Parathyroid adenoma (tissue), 2 donors: ENCODE results near the gene ANKRD44.

ENCODE experiments used
- H2AFZ ChIP-seq: fragments of 300-600 bp; sonication (generic); one replicate; pipeline ENCODE4 v1.7.0; 2017; ENCODE audit warnings: antibody characterized with exemption, mild to moderate bottlenecking
- H3K27ac ChIP-seq: fragments of 300-600 bp; sonication (generic); one replicate; pipeline ENCODE4 v1.7.0; 2017
- H3K27me3 ChIP-seq: fragments of 300-600 bp; sonication (generic); one replicate; pipeline ENCODE4 v1.7.0; 2017; ENCODE audit warnings: low read length; ENCODE audit not compliant: control insufficient read depth, insufficient read depth
- H3K36me3 ChIP-seq: fragments of 300-600 bp; sonication (generic); one replicate; pipeline ENCODE4 v1.7.0; 2017; ENCODE audit warnings: low read length; ENCODE audit not compliant: control insufficient read depth, insufficient read depth
- H3K4me1 ChIP-seq: fragments of 300-600 bp; sonication (generic); one replicate; pipeline ENCODE4 v1.7.0; 2017; ENCODE audit warnings: control low read depth
- H3K4me2 ChIP-seq: fragments of 300-600 bp; sonication (generic); one replicate; pipeline ENCODE4 v1.7.0; 2017; ENCODE audit warnings: low read length
- H3K4me3 ChIP-seq: fragments of 300-600 bp; sonication (generic); one replicate; pipeline ENCODE4 v1.7.0; 2017; ENCODE audit warnings: low read depth, low read length
- H3K79me2 ChIP-seq: fragments of 300-600 bp; sonication (generic); one replicate; pipeline ENCODE4 v1.7.0; 2017; ENCODE audit warnings: control low read depth
- H3K9ac ChIP-seq: fragments of 300-600 bp; sonication (generic); one replicate; pipeline ENCODE4 v1.7.0; 2017; ENCODE audit warnings: mild to moderate bottlenecking
- H3K9me3 ChIP-seq: fragments of 300-600 bp; sonication (generic); one replicate; pipeline ENCODE4 v1.7.0; 2017; ENCODE audit warnings: low read length; ENCODE audit not compliant: control insufficient read depth
- TF ChIP-seq, protein P1 (sequence below): fragments of 300-600 bp; sonication (generic); IDR thresholded peaks from one replicate; pipeline ENCODE4 v1.7.0; 2017; ENCODE audit warnings: antibody characterized with exemption, mild to moderate bottlenecking
- donor health status: primary hyperparathyroidism.

The ANKRD44 gene

DNA sequence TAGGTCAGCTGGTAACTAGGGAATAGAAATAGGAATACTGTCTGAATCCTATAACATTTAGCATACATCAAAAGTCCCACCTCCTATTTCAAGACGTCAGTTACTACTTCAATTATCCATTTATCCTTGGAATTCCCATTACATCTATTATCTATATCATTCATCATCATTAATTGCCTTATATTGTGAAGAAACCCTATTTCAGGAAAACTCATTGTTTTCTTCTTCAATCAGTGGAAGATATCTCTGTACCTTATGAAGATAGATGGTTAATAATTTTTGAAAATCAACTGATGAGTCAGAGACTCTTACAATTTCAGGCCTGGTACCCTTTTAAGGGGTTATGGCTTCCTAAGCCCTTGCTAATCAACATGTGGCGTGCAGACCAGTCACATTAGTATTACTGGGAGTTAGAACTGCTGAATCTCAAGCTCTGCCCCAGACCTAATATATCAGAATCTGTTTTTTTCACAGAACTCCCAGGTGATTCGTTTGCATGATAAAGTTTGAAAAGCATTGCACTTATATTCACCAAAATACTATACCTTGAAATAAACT lies 314.7 kb downstream of the ANKRD44 start:
- H3K9ac ChIP-seq: no peak overlapping the region
- no peak overlapping the region for H2AFZ ChIP-seq
- no peak overlapping the region for H3K27ac ChIP-seq
- H3K27me3 ChIP-seq: no peaks in the 10 kb centered on the region
- no peak overlapping the region for H3K4me2 ChIP-seq
- H3K36me3 ChIP-seq: no peaks in the 10 kb centered on the region
- H3K9me3 ChIP-seq: no peaks in the 10 kb centered on the region
- H3K4me1 ChIP-seq: no peaks in the 10 kb centered on the region
- no peak overlapping the region for H3K4me3 ChIP-seq
- TF ChIP-seq, protein P1, sequence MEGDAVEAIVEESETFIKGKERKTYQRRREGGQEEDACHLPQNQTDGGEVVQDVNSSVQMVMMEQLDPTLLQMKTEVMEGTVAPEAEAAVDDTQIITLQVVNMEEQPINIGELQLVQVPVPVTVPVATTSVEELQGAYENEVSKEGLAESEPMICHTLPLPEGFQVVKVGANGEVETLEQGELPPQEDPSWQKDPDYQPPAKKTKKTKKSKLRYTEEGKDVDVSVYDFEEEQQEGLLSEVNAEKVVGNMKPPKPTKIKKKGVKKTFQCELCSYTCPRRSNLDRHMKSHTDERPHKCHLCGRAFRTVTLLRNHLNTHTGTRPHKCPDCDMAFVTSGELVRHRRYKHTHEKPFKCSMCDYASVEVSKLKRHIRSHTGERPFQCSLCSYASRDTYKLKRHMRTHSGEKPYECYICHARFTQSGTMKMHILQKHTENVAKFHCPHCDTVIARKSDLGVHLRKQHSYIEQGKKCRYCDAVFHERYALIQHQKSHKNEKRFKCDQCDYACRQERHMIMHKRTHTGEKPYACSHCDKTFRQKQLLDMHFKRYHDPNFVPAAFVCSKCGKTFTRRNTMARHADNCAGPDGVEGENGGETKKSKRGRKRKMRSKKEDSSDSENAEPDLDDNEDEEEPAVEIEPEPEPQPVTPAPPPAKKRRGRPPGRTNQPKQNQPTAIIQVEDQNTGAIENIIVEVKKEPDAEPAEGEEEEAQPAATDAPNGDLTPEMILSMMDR: no peak
- H3K79me2 ChIP-seq: no peaks in the 10 kb centered on the region

DNA sequence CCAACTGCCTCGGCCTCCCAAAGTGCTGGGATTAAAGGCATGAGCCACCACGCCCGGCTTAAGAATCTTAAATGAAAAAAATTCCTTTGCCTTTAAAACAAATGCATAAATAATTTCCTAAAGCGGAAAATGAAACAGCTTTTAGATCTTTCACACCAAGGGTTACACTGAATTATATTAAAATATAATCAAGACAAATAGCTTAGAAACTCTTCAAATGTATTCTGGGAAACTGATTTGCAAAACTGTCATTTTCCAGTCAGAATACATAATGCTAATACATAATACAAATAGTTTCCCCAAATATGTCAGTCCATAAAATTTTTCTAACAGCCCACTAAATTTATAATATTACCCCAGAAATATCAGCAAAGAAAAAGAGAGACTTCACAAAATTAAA lies 315.8 kb downstream of the ANKRD44 start:
- no peaks in the 10 kb centered on the region for H3K36me3 ChIP-seq

DNA sequence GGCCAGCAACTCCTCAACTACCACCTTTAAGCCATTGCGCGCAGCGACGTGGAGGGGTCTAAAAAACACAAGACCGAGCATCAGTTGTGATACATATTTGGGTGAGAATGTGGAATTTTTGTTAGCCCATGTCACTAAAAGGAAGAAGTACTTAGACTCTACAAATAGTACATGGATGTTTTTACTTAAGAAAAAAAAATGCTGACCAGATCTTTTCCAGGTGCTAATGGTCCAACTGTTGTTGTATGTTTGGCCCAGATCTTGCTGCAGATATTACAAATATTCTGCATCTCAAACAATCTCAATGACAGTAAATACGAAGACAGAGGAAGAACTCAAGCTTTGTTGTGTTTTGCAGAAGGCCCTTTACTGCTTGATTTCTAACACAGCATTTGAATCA lies 317.0 kb downstream of the ANKRD44 start:
- Histone ChIP-seq H3K4me1 (no peaks in the 10 kb centered on the region), H3K27ac (no peak overlapping the region), H3K79me2 (no peaks in the 10 kb centered on the region), H3K27me3 (no peaks in the 10 kb centered on the region), H3K36me3 (no peaks in the 10 kb centered on the region), H3K9me3 (no peaks in the 10 kb centered on the region), H3K4me3 (no peak overlapping the region), H2AFZ (no peak overlapping the region), H3K9ac (no peak overlapping the region), H3K4me2 (no peak overlapping the region)
- TF ChIP-seq, protein P1: no peak

More for the DNA sequence above, 315.8 kb downstream of the ANKRD44 start:
- TF ChIP-seq, protein P1: no peak
- Histone ChIP-seq H3K79me2 (no peaks in the 10 kb centered on the region), H3K4me3 (no peak overlapping the region), H3K4me2 (no peak overlapping the region), H3K27ac (no peak overlapping the region), H3K9ac (no peak overlapping the region), H3K9me3 (no peaks in the 10 kb centered on the region), H2AFZ (no peak overlapping the region), H3K4me1 (no peaks in the 10 kb centered on the region), H3K27me3 (no peaks in the 10 kb centered on the region)

DNA sequence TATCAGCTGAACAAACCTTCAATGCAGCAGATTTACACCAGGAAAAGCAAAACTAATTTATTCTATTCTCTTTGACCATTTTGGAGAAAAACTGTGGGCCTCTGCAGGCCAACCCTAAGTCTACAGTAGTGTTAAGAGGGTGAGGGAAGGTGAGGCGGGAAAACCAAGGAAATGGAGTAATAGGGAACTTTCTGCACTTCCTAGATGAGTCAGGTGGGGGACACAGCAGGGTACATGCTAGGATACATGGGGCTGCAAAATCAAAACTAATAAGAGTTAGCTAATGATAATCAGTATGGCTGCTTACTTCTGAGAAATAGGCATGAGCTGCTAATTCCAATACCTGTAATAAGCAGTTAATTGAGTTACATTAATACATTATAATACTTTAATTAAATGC lies 318.1 kb downstream of the ANKRD44 start:
- no peak overlapping the region for H2AFZ ChIP-seq
- H3K27me3 ChIP-seq: no peaks in the 10 kb centered on the region
- no peak overlapping the region for H3K4me3 ChIP-seq
- no peak overlapping the region for H3K4me2 ChIP-seq
- H3K79me2 ChIP-seq: no peaks in the 10 kb centered on the region
- TF ChIP-seq, protein P1: no peak
- H3K9ac ChIP-seq: no peak overlapping the region
- H3K4me1 ChIP-seq: peaks cover 4% of the 10 kb centered on the region
- no peaks in the 10 kb centered on the region for H3K36me3 ChIP-seq
- no peaks in the 10 kb centered on the region for H3K9me3 ChIP-seq
- H3K27ac ChIP-seq: no peak overlapping the region

DNA sequence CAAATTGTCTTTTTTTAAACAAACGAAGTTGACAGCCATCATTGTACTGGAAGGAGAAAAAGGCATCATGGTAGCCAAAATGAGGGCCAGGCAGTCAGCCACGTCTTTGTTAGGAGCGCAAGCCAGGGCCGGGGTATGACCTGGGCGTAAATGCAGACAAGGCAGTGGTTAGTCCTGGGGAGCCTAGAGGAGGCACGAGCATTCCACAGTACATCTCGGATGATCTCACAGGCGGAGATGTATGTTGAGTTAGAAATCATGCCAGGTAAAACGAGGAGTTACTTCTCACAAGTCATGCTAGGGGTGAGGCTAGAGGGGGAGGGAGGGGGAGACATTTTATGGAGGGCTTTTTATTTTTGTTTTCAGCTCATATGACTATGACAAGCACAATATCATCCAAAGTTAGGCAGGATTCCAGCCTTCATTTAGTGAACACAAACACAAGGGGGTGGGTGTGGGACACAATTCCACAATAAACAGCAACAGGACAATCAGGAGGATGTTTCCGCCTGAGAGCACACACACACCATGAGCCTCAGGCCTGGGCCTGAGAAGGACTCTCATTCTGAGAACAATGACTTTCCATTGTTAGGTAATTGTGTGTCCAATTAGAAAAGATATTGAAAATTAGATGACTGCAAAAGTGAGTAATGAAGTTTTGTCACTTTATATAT lies 319.7 kb downstream of the ANKRD44 start:
- H3K4me3 ChIP-seq: no peak overlapping the region
- no peaks in the 10 kb centered on the region for H3K9me3 ChIP-seq
- no peak overlapping the region for H3K27ac ChIP-seq
- no peak overlapping the region for H2AFZ ChIP-seq
- H3K9ac ChIP-seq: no peak overlapping the region
- H3K36me3 ChIP-seq: no peaks in the 10 kb centered on the region
- H3K4me2 ChIP-seq: no peak overlapping the region
- no peaks in the 10 kb centered on the region for H3K27me3 ChIP-seq
- peaks cover 10% of the 10 kb centered on the region for H3K4me1 ChIP-seq
- no peaks in the 10 kb centered on the region for H3K79me2 ChIP-seq
- TF ChIP-seq, protein P1: no peak
